SK-N-SH (cell line): ENCODE data around the gene TCF25. TPM values are rescaled to one million over a fixed set of nuclear protein-coding genes. Genes with fewer than 3 reads are reported as not detected.

Source experiments
- CTCF ChIA-PET: fragments of 300-600, 350-600 bp; formaldehyde crosslinking; extraction: SDS; loops from one replicate; lab custom pipeline; 2021; lab: Yijun Ruan, JAX
- POLR2A ChIA-PET: fragments of 350-600 bp; sonication (Branson Sonifier 250); formaldehyde crosslinking; extraction: SDS; loops from one replicate; lab custom pipeline; 2020; ENCODE audit warnings: antibody characterized with exemption, inconsistent platforms; lab: Yijun Ruan, JAX
- DNase-seq: peaks from one replicate; pipeline ENCODE4 v3.0.0; 2012
- H2AFZ ChIP-seq: fragments of 200-600 bp; sonication (generic); 2 replicates; pipeline ENCODE4 v1.8.1; 2016; ENCODE audit warnings: antibody characterized with exemption, mild to moderate bottlenecking, low read depth
- H3F3A ChIP-seq: fragments of 200-600 bp; sonication (generic); replicated peaks from 2 replicates; pipeline ENCODE3; 2016; ENCODE audit warnings: antibody characterized with exemption, mild to moderate bottlenecking; ENCODE audit not compliant: insufficient read depth
- H3K27ac ChIP-seq, 2 experiments: fragments of 200-500 bp in 1 of 2; fragments of 200-600 bp in 1 of 2; sonication (Bioruptor generic) in 1 of 2; sonication (generic), shearing (Covaris generic) in 1 of 2; 2 replicates each; pipeline versions ENCODE4 v1.5.1 to v1.6.1; 2014 to 2016; ENCODE audit warnings: low read depth in 2 of 2, inconsistent platforms in 1 of 2, low read length in 1 of 2, mild to moderate bottlenecking in 1 of 2, mixed read lengths in 1 of 2
- H3K27me3 ChIP-seq: fragments of 200-600 bp; sonication (generic), shearing (Covaris generic); 2 replicates; pipeline ENCODE4 v1.6.1; 2016; ENCODE audit warnings: mixed run types; ENCODE audit not compliant: insufficient read depth
- H3K36me3 ChIP-seq, 2 experiments: fragments of 200-500 bp in 1 of 2; fragments of 200-600 bp in 1 of 2; sonication (Bioruptor generic) in 1 of 2; sonication (generic) in 1 of 2; replicated peaks in 1 of 2; 2 replicates each; pipeline versions ENCODE3 to v1.5.1; 2014 to 2016; ENCODE audit warnings: low read length in 1 of 2, mild to moderate bottlenecking in 1 of 2; ENCODE audit not compliant: insufficient read depth in 2 of 2, control insufficient read depth in 1 of 2
- H3K4me1 ChIP-seq, 2 experiments: fragments of 200-500 bp in 1 of 2; fragments of 200-600 bp in 1 of 2; sonication (Bioruptor generic) in 1 of 2; sonication (generic), shearing (Covaris generic) in 1 of 2; 2 replicates each; pipeline versions ENCODE4 v1.5.1 to v1.6.1; 2014 to 2016; ENCODE audit warnings: low read depth in 1 of 2, low read length in 1 of 2, mixed run types in 1 of 2; ENCODE audit not compliant: insufficient read depth in 2 of 2, control insufficient read depth in 1 of 2
- H3K4me2 ChIP-seq: fragments of 200-600 bp; sonication (generic), shearing (Covaris generic); 2 replicates; pipeline ENCODE4 v1.6.1; 2017; ENCODE audit warnings: mixed run types
- H3K4me3 ChIP-seq, 2 experiments: fragments of 200-500 bp in 1 of 2; fragments of 200-600 bp in 1 of 2; sonication (Bioruptor generic) in 1 of 2; sonication (generic), shearing (Covaris generic) in 1 of 2; 2 replicates each; pipeline versions ENCODE4 v1.5.1 to v1.8.1; 2014 to 2016; ENCODE audit warnings: low read depth in 2 of 2, inconsistent platforms in 1 of 2, low read length in 1 of 2, mild to moderate bottlenecking in 1 of 2, mixed read lengths in 1 of 2, moderate library complexity in 1 of 2
- H3K79me2 ChIP-seq: fragments of 200-600 bp; sonication (generic); 2 replicates; pipeline ENCODE4 v1.8.1; 2017; ENCODE audit warnings: mild to moderate bottlenecking; ENCODE audit not compliant: insufficient read depth
- H3K9ac ChIP-seq: fragments of 200-600 bp; sonication (generic); 2 replicates; pipeline ENCODE4 v1.6.1; 2017; ENCODE audit warnings: mixed run types
- H3K9me2 ChIP-seq: fragments of 200-600 bp; sonication (generic); 2 replicates; pipeline ENCODE4 v1.6.1; 2017; ENCODE audit warnings: mixed run types
- H3K9me3 ChIP-seq: fragments of 200-600 bp; sonication (generic); 2 replicates; pipeline ENCODE4 v1.6.1; 2017; ENCODE audit warnings: mixed run types, mild to moderate bottlenecking, moderate library complexity
- H4K20me1 ChIP-seq: fragments of 200-600 bp; sonication (generic); 2 replicates; pipeline ENCODE4 v1.6.1; 2017; ENCODE audit warnings: mild to moderate bottlenecking, mixed run types; ENCODE audit not compliant: insufficient read depth
- CHD2 ChIP-seq: fragments of 150-350 bp; IDR thresholded peaks from 2 replicates; pipeline ENCODE4 v1.6.1; 2018; ENCODE audit warnings: low read length; ENCODE audit not compliant: partially characterized antibody
- ELF1 ChIP-seq: IDR thresholded peaks from 2 replicates; pipeline ENCODE4 v1.4.0; 2012
- EP300 ChIP-seq, 2 experiments: IDR thresholded peaks; 2 replicates each; pipeline versions ENCODE4 v1.4.0 to v1.6.1; 2012; ENCODE audit warnings: borderline replicate concordance in 1 of 2, low read depth in 1 of 2, low read length in 1 of 2
- FOSL2 ChIP-seq: IDR thresholded peaks from 2 replicates; pipeline ENCODE4 v1.4.0; 2012; ENCODE audit warnings: low read depth, mild to moderate bottlenecking, moderate library complexity, borderline replicate concordance
- FOXJ3 ChIP-seq: sonication (generic); formaldehyde crosslinking; IDR thresholded peaks from 2 replicates; pipeline ENCODE4 v1.5.1; 2020; ENCODE audit warnings: mild to moderate bottlenecking, missing genetic modification reagents
- IRF3 ChIP-seq: fragments of 150-350 bp; IDR thresholded peaks from 2 replicates; pipeline ENCODE4 v1.6.1; 2016; ENCODE audit warnings: mild to moderate bottlenecking, low read depth, low read length
- JUND ChIP-seq: IDR thresholded peaks from 2 replicates; pipeline ENCODE4 v1.4.0; 2012
- MAX ChIP-seq: IDR thresholded peaks from 2 replicates; pipeline ENCODE4 v1.4.0; 2012; ENCODE audit warnings: low read depth
- MEF2A ChIP-seq: IDR thresholded peaks from 2 replicates; pipeline ENCODE4 v1.4.0; 2012; ENCODE audit warnings: low read depth, borderline replicate concordance
- PBX3 ChIP-seq: IDR thresholded peaks from 2 replicates; pipeline ENCODE4; 2012
- REST ChIP-seq: IDR thresholded peaks from 2 replicates; pipeline ENCODE4 v1.6.1; 2012; ENCODE audit warnings: mild to moderate bottlenecking, low read depth, low read length, moderate library complexity
- RFX5 ChIP-seq: IDR thresholded peaks from 2 replicates; pipeline ENCODE4 v1.6.1; 2012; ENCODE audit warnings: mild to moderate bottlenecking, improper control_type of control experiment, low read length
- RXRA ChIP-seq: IDR thresholded peaks from 2 replicates; pipeline ENCODE4 v1.4.0; 2012; ENCODE audit warnings: low read depth, mild to moderate bottlenecking, borderline replicate concordance
- SIN3A ChIP-seq: IDR thresholded peaks from 2 replicates; pipeline ENCODE4 v1.6.1; 2012; ENCODE audit warnings: low read depth, mild to moderate bottlenecking, low read length, moderate library complexity, borderline replicate concordance
- TAF1 ChIP-seq: IDR thresholded peaks from 2 replicates; pipeline ENCODE4 v1.6.1; 2012; ENCODE audit warnings: low read depth, mild to moderate bottlenecking, low read length, moderate library complexity, borderline replicate concordance
- TCF12 ChIP-seq: IDR thresholded peaks from 2 replicates; pipeline ENCODE4 v1.4.0; 2012
- USF1 ChIP-seq: IDR thresholded peaks from 2 replicates; pipeline ENCODE4 v1.4.0; 2012; ENCODE audit warnings: low read depth, borderline replicate concordance
- USF2 ChIP-seq: fragments of 150-350 bp; IDR thresholded peaks from 2 replicates; pipeline ENCODE4 v1.6.1; 2017; ENCODE audit warnings: antibody characterized with exemption, low read length, low read depth, borderline replicate concordance
- WGBS: methylation state at CpG from one replicate; pipeline ENCODE4 v1.1.6; 2017; ENCODE audit warnings: low lambda C conversion rate; 5-methylcytosine and 5-hydroxymethylcytosine counted together
- polyA plus RNA-seq, 3 experiments: library from polyadenylated mRNA; depleted of rRNA; stranded (reverse); fragments of >200 nt; gene quantifications; 2 replicates each; pipeline ENCODE4 v1.2.3, GENCODE V29; 2012

TCF25 gene
- polyA plus RNA-seq, 1 of the 3 experiments (the other 2 are of a cell fraction) = 208 TPM

GRCh38 chr16:89954462-89954861, 81.1 kb downstream of the TCF25 start:
- 0 out of 2 replicates have a peak, but pooled peaks cover 3% of the 10 kb centered on the region for H4K20me1 ChIP-seq
- H3K9me3 ChIP-seq = no peaks in the 10 kb centered on the region
- no peaks in the 10 kb centered on the region for H3K27me3 ChIP-seq
- H3K4me3 ChIP-seq = no peak overlapping the region
- no peaks in the 10 kb centered on the region for H3F3A ChIP-seq
- POLR2A ChIA-PET = no interaction called here
- TF ChIP-seq ELF1 (no peak), EP300 (IDR thresholded peaks at IDR 0.05; ENCODE audit: borderline replicate concordance in 1 of 2, low read depth in 1 of 2, low read length in 1 of 2) (no peak), REST (no peak), FOSL2 (no peak)
- TF ChIP-seq, all 33 proteins: peak for 0
- WGBS = 95% methylated on average over 15 of the region's 15 CpGs
- CTCF ChIA-PET = interaction anchor here (1.0 to 2.3 kb wide), 4 partner anchors 12 to 249 kb away, joined by 3 to 4 read pairs (median 3); no protein-coding TSS in a partner anchor
- Histone ChIP-seq H3K79me2 (peaks cover 21% of the 10 kb centered on the region; the same call in 1 of the 2 replicates), H3K27ac (no peak overlapping the region), H3K9me2 (no peaks in the 10 kb centered on the region), H2AFZ (no peak overlapping the region), H3K36me3 (peaks cover 0 to 21% of the 10 kb centered on the region in 2 experiments), H3K4me2 (no peak overlapping the region), H3K9ac (no peak overlapping the region), H3K4me1 (peaks cover 0 to 12% of the 10 kb centered on the region in 2 experiments; a peak in 1 of 4 replicates)
- no peak for DNase-seq

GRCh38 chr16:89955001-89955685, 81.8 kb downstream of the TCF25 start:
- ChIA-PET POLR2A (no interaction called here), CTCF (interaction anchor here (0.8 to 1.2 kb wide), 3 partner anchors 17 to 249 kb away, joined by 3 read pairs; no protein-coding TSS in a partner anchor)
- Histone ChIP-seq H3K9me3 (no peaks in the 10 kb centered on the region), H4K20me1 (0 out of 2 replicates have a peak, but pooled peaks cover 3% of the 10 kb centered on the region), H3K4me1 (peaks cover 0 to 6% of the 10 kb centered on the region in 2 experiments; a peak in 1 of 4 replicates), H3K79me2 (peaks cover 18% of the 10 kb centered on the region; the same call in 1 of the 2 replicates), H3K4me3 (no peak overlapping the region), H3F3A (no peaks in the 10 kb centered on the region), H3K9ac (no peak overlapping the region), H2AFZ (no peak overlapping the region), H3K36me3 (peaks cover 0 to 21% of the 10 kb centered on the region in 2 experiments), H3K9me2 (no peaks in the 10 kb centered on the region), H3K27me3 (no peaks in the 10 kb centered on the region), H3K4me2 (no peak overlapping the region), H3K27ac (no peak overlapping the region)
- DNase-seq = no peak
- WGBS = 95% methylated on average over 9 of the region's 15 CpGs
- TF ChIP-seq PBX3 (no peak), TAF1 (no peak), MAX (no peak), JUND (no peak), RXRA (no peak), SIN3A (no peak), ELF1 (no peak), FOXJ3 (no peak), IRF3 (no peak), USF2 (no peak), USF1 (no peak), TCF12 (no peak), EP300 (IDR thresholded peaks at IDR 0.05; ENCODE audit: borderline replicate concordance in 1 of 2, low read depth in 1 of 2, low read length in 1 of 2) (no peak), CHD2 (no peak), RFX5 (no peak), MEF2A (no peak)
